ENCODE results near the gene YAF2.

YAF2 gene

GRCh38 chr12:42145552-42146215 lies 92.4 kb downstream of the YAF2 start:
- no peak for DNase-seq (ENCODE audit: low read depth in 3 of 3, low spot score in 1 of 3)

- no peak for DNase-seq (ENCODE audit: low read depth in 3 of 3, low spot score in 1 of 3)
These were observed 92.9 kb downstream of the YAF2 start for GRCh38 chr12:42145197-42145549.

GRCh38 chr12:42144408-42145196 lies 93.4 kb downstream of the YAF2 start, which contains the start of gene GXYLT1:
GXYLT1 (minus strand) TSS chr12:42144874; CDS start chr12:42144646, 228 bp downstream.
- peak; percentile 17 to 69 (median 57) for DNase-seq (ENCODE audit: low read depth in 3 of 3, low spot score in 1 of 3)

GRCh38 chr12:42144158-42144407 lies 94.0 kb downstream of the YAF2 start:
- DNase-seq (ENCODE audit: low read depth in 3 of 3, low spot score in 1 of 3): no peak

- no peak for DNase-seq (ENCODE audit: low read depth in 3 of 3, low spot score in 1 of 3)
These were observed 94.4 kb downstream of the YAF2 start for GRCh38 chr12:42143452-42144157.

GRCh38 chr12:42141981-42142606 lies 96.0 kb downstream of the YAF2 start:
- no peak for DNase-seq (ENCODE audit: low read depth in 3 of 3, low spot score in 1 of 3)

- no peak for DNase-seq (ENCODE audit: low read depth in 3 of 3, low spot score in 1 of 3)
These were observed 97.1 kb downstream of the YAF2 start for GRCh38 chr12:42140901-42141300.

GRCh38 chr12:42135259-42135814 lies 102.7 kb downstream of the YAF2 start:
- no peak for DNase-seq (ENCODE audit: low read depth in 3 of 3, low spot score in 1 of 3)

GRCh38 chr12:42130672-42131402 lies 107.2 kb downstream of the YAF2 start:
- no peak for DNase-seq (ENCODE audit: low read depth in 3 of 3, low spot score in 1 of 3)

GRCh38 chr12:42129595-42130204 lies 108.3 kb downstream of the YAF2 start:
- DNase-seq (ENCODE audit: low read depth in 3 of 3, low spot score in 1 of 3): no peak

- no peak for DNase-seq (ENCODE audit: low read depth in 3 of 3, low spot score in 1 of 3)
These were observed 109.2 kb downstream of the YAF2 start for GRCh38 chr12:42128888-42129287.

GRCh38 chr12:42128327-42128726 lies 109.7 kb downstream of the YAF2 start:
- no peak for DNase-seq (ENCODE audit: low read depth in 3 of 3, low spot score in 1 of 3)

GRCh38 chr12:42126963-42127362 lies 111.1 kb downstream of the YAF2 start:
- DNase-seq (ENCODE audit: low read depth in 3 of 3, low spot score in 1 of 3): no peak

GRCh38 chr12:42125388-42125767 lies 112.7 kb downstream of the YAF2 start:
- no peak for DNase-seq (ENCODE audit: low read depth in 3 of 3, low spot score in 1 of 3)

- no peak for DNase-seq (ENCODE audit: low read depth in 3 of 3, low spot score in 1 of 3)
These were observed 113.2 kb downstream of the YAF2 start for GRCh38 chr12:42124764-42125387.

GRCh38 chr12:42119085-42119633 lies 118.9 kb downstream of the YAF2 start:
- no peak for DNase-seq (ENCODE audit: low read depth in 3 of 3, low spot score in 1 of 3)

GRCh38 chr12:42118136-42118879 lies 119.7 kb downstream of the YAF2 start:
- DNase-seq (ENCODE audit: low read depth in 3 of 3, low spot score in 1 of 3): no peak

GRCh38 chr12:42109031-42109430 lies 129.0 kb downstream of the YAF2 start:
- no peak for DNase-seq (ENCODE audit: low read depth in 3 of 3, low spot score in 1 of 3)

Measured in stimulated activated CD4-positive, alpha-beta T cell treated with anti-CD3 and anti-CD28 coated beads, TNF-alpha, amount 100 ng/mL, for 1 hour (primary cell).